ENCODE results near the gene SPATA17.

DNA sequence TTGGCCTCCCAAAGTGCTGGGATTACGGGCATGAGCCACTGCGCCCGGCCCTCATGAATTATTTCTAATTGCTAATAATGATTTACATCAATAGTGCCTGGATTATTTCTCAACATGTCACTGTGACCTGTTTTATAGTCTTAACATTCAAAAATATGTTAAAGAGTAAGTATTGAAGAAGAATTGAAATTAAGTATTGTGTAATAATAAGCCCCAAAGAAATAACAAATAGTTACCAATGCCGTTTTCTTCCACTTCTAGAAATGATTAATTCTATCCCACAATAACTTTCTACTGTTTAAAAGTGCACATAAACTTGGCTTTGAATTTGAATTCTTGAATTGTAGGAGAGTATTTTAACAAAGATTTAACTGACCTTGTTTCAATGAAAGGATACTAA is 19.5 kb downstream of the SPATA17 start:
- TF ChIP-seq POLR2AphosphoS5 (IDR thresholded peaks at IDR 0.05) (no peak), TAF1 (IDR thresholded peaks at IDR 0.05; ENCODE audit: low read depth) (no peak), EZH2 (IDR thresholded peaks at IDR 0.05; ENCODE audit: borderline replicate concordance, insufficient read depth, low read length, poor library complexity, severe bottlenecking) (no peak), MXI1 (conservative IDR thresholded peaks at IDR 0.05; ENCODE audit: poor library complexity, severe bottlenecking) (no peak), RAD21 (conservative IDR thresholded peaks at IDR 0.05) (no peak), EP300 (conservative IDR thresholded peaks at IDR 0.05; ENCODE audit: poor library complexity, severe bottlenecking) (no peak)
- TF ChIP-seq, protein P1, sequence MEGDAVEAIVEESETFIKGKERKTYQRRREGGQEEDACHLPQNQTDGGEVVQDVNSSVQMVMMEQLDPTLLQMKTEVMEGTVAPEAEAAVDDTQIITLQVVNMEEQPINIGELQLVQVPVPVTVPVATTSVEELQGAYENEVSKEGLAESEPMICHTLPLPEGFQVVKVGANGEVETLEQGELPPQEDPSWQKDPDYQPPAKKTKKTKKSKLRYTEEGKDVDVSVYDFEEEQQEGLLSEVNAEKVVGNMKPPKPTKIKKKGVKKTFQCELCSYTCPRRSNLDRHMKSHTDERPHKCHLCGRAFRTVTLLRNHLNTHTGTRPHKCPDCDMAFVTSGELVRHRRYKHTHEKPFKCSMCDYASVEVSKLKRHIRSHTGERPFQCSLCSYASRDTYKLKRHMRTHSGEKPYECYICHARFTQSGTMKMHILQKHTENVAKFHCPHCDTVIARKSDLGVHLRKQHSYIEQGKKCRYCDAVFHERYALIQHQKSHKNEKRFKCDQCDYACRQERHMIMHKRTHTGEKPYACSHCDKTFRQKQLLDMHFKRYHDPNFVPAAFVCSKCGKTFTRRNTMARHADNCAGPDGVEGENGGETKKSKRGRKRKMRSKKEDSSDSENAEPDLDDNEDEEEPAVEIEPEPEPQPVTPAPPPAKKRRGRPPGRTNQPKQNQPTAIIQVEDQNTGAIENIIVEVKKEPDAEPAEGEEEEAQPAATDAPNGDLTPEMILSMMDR (IDR thresholded peaks at IDR 0.05; ENCODE audit: poor library complexity, severe bottlenecking), result no peak
- TF ChIP-seq, protein P2, sequence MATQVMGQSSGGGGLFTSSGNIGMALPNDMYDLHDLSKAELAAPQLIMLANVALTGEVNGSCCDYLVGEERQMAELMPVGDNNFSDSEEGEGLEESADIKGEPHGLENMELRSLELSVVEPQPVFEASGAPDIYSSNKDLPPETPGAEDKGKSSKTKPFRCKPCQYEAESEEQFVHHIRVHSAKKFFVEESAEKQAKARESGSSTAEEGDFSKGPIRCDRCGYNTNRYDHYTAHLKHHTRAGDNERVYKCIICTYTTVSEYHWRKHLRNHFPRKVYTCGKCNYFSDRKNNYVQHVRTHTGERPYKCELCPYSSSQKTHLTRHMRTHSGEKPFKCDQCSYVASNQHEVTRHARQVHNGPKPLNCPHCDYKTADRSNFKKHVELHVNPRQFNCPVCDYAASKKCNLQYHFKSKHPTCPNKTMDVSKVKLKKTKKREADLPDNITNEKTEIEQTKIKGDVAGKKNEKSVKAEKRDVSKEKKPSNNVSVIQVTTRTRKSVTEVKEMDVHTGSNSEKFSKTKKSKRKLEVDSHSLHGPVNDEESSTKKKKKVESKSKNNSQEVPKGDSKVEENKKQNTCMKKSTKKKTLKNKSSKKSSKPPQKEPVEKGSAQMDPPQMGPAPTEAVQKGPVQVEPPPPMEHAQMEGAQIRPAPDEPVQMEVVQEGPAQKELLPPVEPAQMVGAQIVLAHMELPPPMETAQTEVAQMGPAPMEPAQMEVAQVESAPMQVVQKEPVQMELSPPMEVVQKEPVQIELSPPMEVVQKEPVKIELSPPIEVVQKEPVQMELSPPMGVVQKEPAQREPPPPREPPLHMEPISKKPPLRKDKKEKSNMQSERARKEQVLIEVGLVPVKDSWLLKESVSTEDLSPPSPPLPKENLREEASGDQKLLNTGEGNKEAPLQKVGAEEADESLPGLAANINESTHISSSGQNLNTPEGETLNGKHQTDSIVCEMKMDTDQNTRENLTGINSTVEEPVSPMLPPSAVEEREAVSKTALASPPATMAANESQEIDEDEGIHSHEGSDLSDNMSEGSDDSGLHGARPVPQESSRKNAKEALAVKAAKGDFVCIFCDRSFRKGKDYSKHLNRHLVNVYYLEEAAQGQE (IDR thresholded peaks at IDR 0.05; ENCODE audit: borderline replicate concordance), result no peak

Data from neural cell (in vitro differentiated cells).